Naive B cell (primary cell): ENCODE data around the gene RBM19. TPM values are rescaled to one million over a fixed set of nuclear protein-coding genes. Genes with fewer than 3 reads are reported as not detected.

Source experiments
- ATAC-seq, 2 donors: fragments of 150-1000 bp; cut with Tn5 transposase; 2 replicates each; pipeline ENCODE4 v1.10.0; 2021; ENCODE audit warnings: low read depth in 2 of 2, mild to moderate bottlenecking in 2 of 2, moderate library complexity in 2 of 2
- DNase-seq: peaks from one replicate; pipeline ENCODE4 v3.0.0; 2022
- H3K27ac Mint-ChIP-seq, 6 donors: one replicate each; pipeline ENCODE4 v1.8.0; 2020 to 2022; ENCODE audit warnings: mild to moderate bottlenecking in 6 of 6, mixed read lengths in 6 of 6, moderate library complexity in 5 of 6, inconsistent platforms in 2 of 6
- H3K27me3 Mint-ChIP-seq, 3 donors: one replicate each; pipeline ENCODE4 v1.8.0; 2021 to 2022; ENCODE audit warnings: mixed read lengths in 3 of 3, mild to moderate bottlenecking in 1 of 3
- H3K36me3 Mint-ChIP-seq, 2 donors: one replicate each; pipeline ENCODE4 v1.8.0; 2020 to 2022; ENCODE audit warnings: mixed read lengths in 2 of 2, inconsistent platforms in 1 of 2, mild to moderate bottlenecking in 1 of 2
- H3K4me1 Mint-ChIP-seq, 3 donors: one replicate each; pipeline ENCODE4 v1.8.0; 2020 to 2022; ENCODE audit warnings: mixed read lengths in 3 of 3, inconsistent platforms in 1 of 3, mild to moderate bottlenecking in 1 of 3, moderate library complexity in 1 of 3
- H3K4me3 Mint-ChIP-seq, 8 donors: one replicate each; pipeline ENCODE4 v1.8.0; 2020 to 2022; ENCODE audit warnings: mild to moderate bottlenecking in 8 of 8, mixed read lengths in 8 of 8, moderate library complexity in 8 of 8, inconsistent platforms in 2 of 8
- H3K9me3 Mint-ChIP-seq, 7 donors: one replicate each; pipeline ENCODE4 v1.8.0; 2020 to 2022; ENCODE audit warnings: mixed read lengths in 7 of 7, mild to moderate bottlenecking in 5 of 7, inconsistent platforms in 2 of 7, moderate library complexity in 1 of 7
- polyA plus RNA-seq, 6 donors: library from polyadenylated mRNA; unstranded; fragments of 300-500 nt; fragmentation: Illumina TruSeq; gene quantifications; one replicate each; pipeline ENCODE4 v1.2.3, GENCODE V29; 2021; ENCODE audit warnings: low read depth in 6 of 6

RBM19 gene
- polyA plus RNA-seq, 6 donors from 2014 or later: 5.6 to 18.9 (median 10.5) TPM

DNA sequence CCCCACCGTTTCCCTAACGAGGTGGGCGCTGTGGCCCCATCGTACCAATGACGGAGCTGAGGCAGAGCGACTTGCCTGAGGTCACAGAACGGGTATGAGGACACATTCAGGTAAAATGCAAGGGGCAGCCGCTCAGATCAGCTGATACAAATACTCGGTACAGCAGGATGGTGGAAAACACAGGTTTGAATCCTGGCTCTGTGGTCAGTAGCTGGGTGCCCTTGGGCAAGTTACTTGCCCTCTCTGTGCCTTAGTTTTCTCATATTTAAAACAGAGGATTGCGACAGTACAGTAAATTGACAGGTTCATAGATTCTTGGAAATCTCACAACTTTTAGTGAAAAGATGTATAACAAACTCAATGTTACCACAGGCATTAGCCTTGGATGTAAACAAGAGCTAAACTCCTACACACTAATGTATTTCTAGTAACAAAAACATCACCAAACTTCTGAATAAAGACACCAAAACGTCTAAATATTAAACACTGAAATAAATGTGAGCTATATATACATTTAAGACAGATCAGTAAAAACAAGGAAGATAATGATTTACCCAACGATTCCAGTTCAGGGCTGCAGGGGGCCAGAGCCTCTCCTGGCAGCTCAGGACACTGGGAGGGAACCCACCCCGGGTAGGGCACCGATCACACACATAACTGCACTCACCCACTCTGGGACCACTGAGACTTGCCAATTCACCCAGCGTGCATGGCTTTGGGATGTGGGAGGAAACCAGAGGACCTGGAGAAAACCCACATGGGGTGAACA is 128.4 kb downstream of the RBM19 start:
- Mint-ChIP-seq H3K4me3 (no peak overlapping the region), H3K36me3 (peaks cover 7 to 8% of the 10 kb centered on the region in 2 donors), H3K27ac (no peak overlapping the region), H3K27me3 (no peaks in the 10 kb centered on the region), H3K9me3 (no peaks in the 10 kb centered on the region), H3K4me1 (peaks cover 5 to 10% (median 10%) of the 10 kb centered on the region in 3 donors)
- DNase-seq (no peak), ATAC-seq (no peak)

DNA sequence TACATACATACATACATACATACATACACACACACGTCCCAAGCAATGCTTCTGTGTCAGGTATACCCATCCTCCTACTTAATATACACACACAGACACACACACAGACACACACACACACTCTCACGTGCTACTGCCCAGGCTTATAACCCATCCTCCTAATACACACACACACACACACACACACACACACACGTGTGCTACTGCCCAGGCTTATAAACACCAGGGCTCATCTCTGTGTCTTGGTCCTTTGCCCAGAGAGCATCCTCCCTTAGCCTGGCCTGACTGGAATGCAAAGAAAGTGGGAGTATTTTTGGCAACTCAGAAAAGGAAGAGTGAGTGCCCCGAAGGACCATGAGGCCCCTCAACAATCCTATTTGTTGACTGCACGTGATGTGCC is 129.0 kb downstream of the RBM19 start:
- H3K4me1 Mint-ChIP-seq: peaks cover 0 to 10% (median 10%) of the 10 kb centered on the region in 3 donors
- peak overlapping the region in 2 of 8 donors; percentile 6 to 43 for H3K4me3 Mint-ChIP-seq
- DNase-seq: no peak
- H3K27me3 Mint-ChIP-seq: no peaks in the 10 kb centered on the region
- H3K27ac Mint-ChIP-seq: peak overlapping the region in 1 of 6 donors; percentile 22
- peaks cover under 1 to 6% of the 10 kb centered on the region in 2 donors for H3K36me3 Mint-ChIP-seq
- ATAC-seq: no peak
- H3K9me3 Mint-ChIP-seq: no peaks in the 10 kb centered on the region

- H3K27ac Mint-ChIP-seq: peak overlapping the region in 1 of 6 donors; percentile 21
- no peaks in the 10 kb centered on the region for H3K27me3 Mint-ChIP-seq
- H3K36me3 Mint-ChIP-seq: peaks cover 0 to 6% of the 10 kb centered on the region in 2 donors
- ATAC-seq (no peak), DNase-seq (no peak)
- peaks cover 0 to 10% (median 10%) of the 10 kb centered on the region in 3 donors for H3K4me1 Mint-ChIP-seq
- no peaks in the 10 kb centered on the region for H3K9me3 Mint-ChIP-seq
- H3K4me3 Mint-ChIP-seq: no peak overlapping the region
These were observed 130.2 kb downstream of the RBM19 start for GRCh38 chr12:113835896-113836295.

DNA sequence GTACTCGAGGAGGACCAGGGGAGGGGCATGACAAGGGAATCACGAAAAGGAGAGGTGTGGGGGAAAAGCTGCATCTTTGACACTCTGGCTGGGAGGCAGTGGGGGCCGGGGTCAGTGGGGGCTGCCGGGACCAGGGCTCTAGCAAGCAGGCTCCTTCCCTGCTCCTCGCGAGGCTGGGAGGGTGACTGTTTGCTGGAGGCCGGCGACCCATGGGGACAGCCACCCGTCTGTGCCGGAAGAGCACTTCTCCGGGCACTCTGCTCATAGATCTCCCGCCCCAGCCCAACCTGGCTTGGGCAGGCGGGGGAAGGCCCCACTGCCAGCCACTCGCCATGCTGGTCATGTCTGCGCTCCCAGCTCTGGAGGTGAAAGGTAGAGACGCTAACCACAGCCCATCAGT is 130.7 kb downstream of the RBM19 start:
- H3K9me3 Mint-ChIP-seq: no peaks in the 10 kb centered on the region
- no peak overlapping the region for H3K27ac Mint-ChIP-seq
- no peak for ATAC-seq
- H3K27me3 Mint-ChIP-seq: no peaks in the 10 kb centered on the region
- no peak for DNase-seq
- no peak overlapping the region for H3K4me3 Mint-ChIP-seq
- peaks cover 0 to 10% (median 10%) of the 10 kb centered on the region in 3 donors for H3K4me1 Mint-ChIP-seq
- H3K36me3 Mint-ChIP-seq: peaks cover 0 to 6% of the 10 kb centered on the region in 2 donors

DNA sequence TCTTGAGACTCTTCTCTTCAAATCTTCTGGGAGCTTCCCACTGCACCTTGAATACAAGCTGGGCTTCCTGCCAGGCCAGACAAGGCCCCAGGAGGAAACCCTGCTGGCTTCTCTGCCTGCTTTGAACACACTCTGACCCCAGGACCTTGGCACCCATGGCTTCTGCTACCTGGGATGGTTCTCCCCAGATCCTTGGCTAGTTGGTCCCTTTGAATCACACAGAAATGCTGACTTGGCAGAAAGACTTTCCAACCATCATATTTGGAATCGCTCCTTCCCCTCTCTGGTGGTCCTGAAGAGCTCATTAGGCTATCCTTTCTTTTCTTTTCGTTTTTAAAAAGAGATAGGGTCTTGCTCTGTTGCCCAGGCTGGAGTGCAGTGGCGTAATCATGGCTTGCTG is 132.7 kb downstream of the RBM19 start:
- Mint-ChIP-seq H3K4me1 (peaks cover 0 to 10% (median 10%) of the 10 kb centered on the region in 3 donors), H3K27ac (peak overlapping the region in 4 of 6 donors; percentile 30 to 53 (median 40)), H3K36me3 (peaks cover 0 to 6% of the 10 kb centered on the region in 2 donors), H3K4me3 (peak overlapping the region in 1 of 8 donors; percentile 16), H3K9me3 (no peaks in the 10 kb centered on the region), H3K27me3 (no peaks in the 10 kb centered on the region)
- DNase-seq (no peak), ATAC-seq (no peak)

DNA sequence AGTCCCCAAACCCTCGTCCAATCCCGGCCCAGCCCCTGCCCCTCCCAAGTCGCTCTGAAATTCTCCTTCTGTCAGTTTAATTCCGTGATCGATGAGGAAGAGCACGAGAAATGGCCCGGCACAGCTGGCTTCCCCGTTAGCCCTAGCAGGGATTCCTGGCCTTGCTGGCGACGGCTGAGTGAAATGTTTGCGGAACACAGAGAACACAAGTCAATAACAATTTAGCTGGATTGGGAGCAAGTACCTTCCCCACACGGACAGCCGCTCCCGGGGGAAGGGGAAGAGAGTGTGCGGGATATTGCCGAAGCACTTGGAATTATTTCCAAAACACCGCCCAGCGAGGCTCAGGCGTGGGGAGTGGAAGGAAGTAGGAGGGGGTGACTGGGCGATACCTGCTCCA is 134.6 kb downstream of the RBM19 start:
- no peak overlapping the region for H3K27ac Mint-ChIP-seq
- H3K4me1 Mint-ChIP-seq: peaks cover 0 to 10% (median 10%) of the 10 kb centered on the region in 3 donors
- peaks cover 0 to 6% of the 10 kb centered on the region in 2 donors for H3K36me3 Mint-ChIP-seq
- H3K4me3 Mint-ChIP-seq: peak overlapping the region in 1 of 8 donors; percentile 63
- no peak for ATAC-seq
- H3K9me3 Mint-ChIP-seq: no peaks in the 10 kb centered on the region
- no peak for DNase-seq
- no peaks in the 10 kb centered on the region for H3K27me3 Mint-ChIP-seq

DNA sequence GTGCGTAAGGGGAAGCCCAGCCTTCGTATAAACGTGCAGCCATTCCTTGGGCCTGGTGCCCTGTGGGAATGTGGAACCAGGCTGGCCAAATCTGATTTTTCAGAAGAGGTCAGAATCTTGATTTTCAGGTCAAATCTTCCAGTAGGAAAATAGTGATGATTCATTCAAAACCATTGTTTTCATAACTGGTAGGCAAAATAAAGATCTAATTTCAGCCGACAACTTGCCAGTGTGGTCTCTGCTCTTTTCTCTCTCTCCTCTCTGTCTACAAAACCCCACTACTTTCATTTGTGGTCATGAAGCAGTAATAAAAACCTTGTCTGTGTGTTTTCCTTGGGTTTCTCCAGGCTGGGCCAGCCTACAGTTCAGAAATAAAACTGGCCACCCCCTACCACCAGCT is 135.1 kb downstream of the RBM19 start:
- Mint-ChIP-seq H3K4me1 (peaks cover 0 to 10% (median 10%) of the 10 kb centered on the region in 3 donors), H3K4me3 (no peak overlapping the region), H3K9me3 (no peaks in the 10 kb centered on the region), H3K27me3 (no peaks in the 10 kb centered on the region), H3K27ac (no peak overlapping the region), H3K36me3 (peaks cover 0 to 6% of the 10 kb centered on the region in 2 donors)
- ATAC-seq (no peak), DNase-seq (no peak)

- ATAC-seq: no peak
- Mint-ChIP-seq H3K27ac (no peak overlapping the region), H3K27me3 (no peaks in the 10 kb centered on the region), H3K36me3 (peaks cover 0 to 6% of the 10 kb centered on the region in 2 donors), H3K4me1 (peaks cover 0 to 10% (median 8%) of the 10 kb centered on the region in 3 donors), H3K4me3 (no peak overlapping the region), H3K9me3 (no peaks in the 10 kb centered on the region)
- DNase-seq: no peak
These were observed 136.9 kb downstream of the RBM19 start for GRCh38 chr12:113829212-113829611.

DNA sequence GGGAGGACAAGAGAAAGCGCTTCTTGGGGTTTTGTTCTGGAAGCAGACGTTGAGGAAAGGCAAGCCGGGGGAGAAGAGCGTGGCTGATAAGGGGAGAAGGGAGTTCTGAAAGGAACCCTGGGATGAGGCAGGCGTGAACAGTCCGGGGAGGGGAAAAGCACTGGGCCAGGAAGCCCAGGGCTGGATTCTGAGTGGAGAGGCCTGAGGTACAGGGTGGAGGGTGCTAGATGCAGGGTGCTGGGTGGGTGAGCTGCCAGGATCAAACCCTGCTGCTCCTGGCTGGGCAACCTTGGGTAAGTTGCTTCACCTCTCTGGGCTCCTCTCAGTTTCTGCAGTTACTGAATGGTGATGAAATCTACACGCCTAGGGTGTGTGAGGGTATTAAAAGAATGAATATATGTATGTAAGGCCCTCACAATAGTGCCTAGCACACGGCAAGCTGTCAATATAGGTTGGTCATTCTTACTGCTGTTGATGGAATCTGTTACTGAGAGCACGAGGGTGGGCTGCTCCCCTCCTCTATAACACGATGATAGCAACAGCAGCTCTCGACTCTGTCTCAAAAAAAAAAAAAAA is 138.5 kb downstream of the RBM19 start:
- H3K4me1 Mint-ChIP-seq: peaks cover 0 to 4% (median 1%) of the 10 kb centered on the region in 3 donors
- no peaks in the 10 kb centered on the region for H3K9me3 Mint-ChIP-seq
- DNase-seq: no peak

DNA sequence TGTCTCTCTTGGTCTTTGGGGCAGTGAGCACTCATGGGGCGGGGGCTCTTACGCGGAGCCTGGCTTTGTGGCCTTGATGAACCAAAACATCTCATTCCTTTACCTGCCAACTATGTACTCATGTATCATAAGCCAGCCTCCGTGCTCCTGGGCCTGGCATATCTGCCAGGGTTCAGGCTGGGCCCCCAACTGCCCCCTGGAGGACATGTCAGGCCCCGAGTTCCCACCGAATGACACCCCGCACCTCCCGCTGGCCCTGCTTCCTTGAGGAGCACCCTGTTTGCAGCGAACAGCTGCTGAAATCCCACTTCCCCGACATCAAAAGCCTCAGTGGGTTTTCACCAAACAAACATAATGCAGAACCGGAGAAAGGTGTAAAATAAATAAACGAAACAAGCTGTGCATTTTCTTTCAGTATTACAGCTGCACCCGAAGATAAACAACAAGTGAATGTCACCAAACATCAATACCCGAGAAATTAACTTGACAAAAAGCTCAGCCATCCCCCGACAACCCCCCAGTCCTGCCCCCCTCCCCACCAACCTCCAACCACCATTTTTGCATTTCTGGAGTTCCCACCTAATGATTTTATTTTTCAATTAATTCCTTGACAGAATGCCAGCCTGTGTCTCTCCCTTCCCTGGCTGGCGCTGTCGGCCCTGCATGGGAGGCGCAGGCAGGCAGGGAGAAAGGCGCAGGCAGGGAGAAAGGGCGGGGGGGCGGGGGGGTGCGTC is 139.2 kb downstream of the RBM19 start:
- H3K4me1 Mint-ChIP-seq: peaks cover 0 to 4% (median 1%) of the 10 kb centered on the region in 3 donors
- peak overlapping the region in 1 of 6 donors; percentile 47 for H3K27ac Mint-ChIP-seq
- peaks cover 0 to 9% of the 10 kb centered on the region in 2 donors for H3K36me3 Mint-ChIP-seq
- no peaks in the 10 kb centered on the region for H3K27me3 Mint-ChIP-seq
- no peak overlapping the region for H3K4me3 Mint-ChIP-seq
- DNase-seq (no peak), ATAC-seq (no peak)
- no peaks in the 10 kb centered on the region for H3K9me3 Mint-ChIP-seq

More for the DNA sequence above, 138.5 kb downstream of the RBM19 start:
- Mint-ChIP-seq H3K36me3 (peaks cover 2 to 9% of the 10 kb centered on the region in 2 donors), H3K4me3 (no peak overlapping the region), H3K27me3 (no peaks in the 10 kb centered on the region), H3K27ac (peak overlapping the region in 1 of 6 donors; percentile 77)
- no peak for ATAC-seq

- no peak overlapping the region for H3K27ac Mint-ChIP-seq
- H3K27me3 Mint-ChIP-seq: no peaks in the 10 kb centered on the region
- ATAC-seq (no peak), DNase-seq (no peak)
- no peaks in the 10 kb centered on the region for H3K9me3 Mint-ChIP-seq
- peaks cover 0 to 4% (median 1%) of the 10 kb centered on the region in 3 donors for H3K4me1 Mint-ChIP-seq
- H3K36me3 Mint-ChIP-seq: peaks cover 0 to 14% of the 10 kb centered on the region in 2 donors
- no peak overlapping the region for H3K4me3 Mint-ChIP-seq
These were observed 140.4 kb downstream of the RBM19 start for GRCh38 chr12:113825705-113826104.

DNA sequence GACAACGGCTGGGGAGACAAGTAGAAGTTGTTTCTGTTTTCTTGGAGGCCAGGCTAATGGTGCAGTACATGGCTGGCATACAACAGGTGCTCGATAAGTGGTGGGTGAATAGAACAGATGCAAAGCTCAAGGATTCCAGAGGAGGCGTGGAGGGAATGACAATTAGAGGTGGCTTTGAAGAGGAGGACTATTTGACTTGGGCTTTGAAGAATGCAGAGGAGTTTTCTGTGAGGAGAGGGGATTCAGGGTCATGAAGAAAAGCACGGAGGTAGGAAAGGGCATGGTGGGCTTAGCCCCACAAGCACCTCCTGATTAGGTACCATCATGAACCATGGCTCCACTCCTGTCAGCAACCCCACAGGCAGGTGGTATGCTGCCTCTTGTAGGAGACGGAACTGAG is 142.3 kb downstream of the RBM19 start:
- Mint-ChIP-seq H3K27me3 (no peaks in the 10 kb centered on the region), H3K27ac (peak overlapping the region in 1 of 6 donors; percentile 90), H3K36me3 (peaks cover 0 to 23% of the 10 kb centered on the region in 2 donors), H3K4me1 (peaks cover 0 to 4% (median 1%) of the 10 kb centered on the region in 3 donors), H3K9me3 (no peaks in the 10 kb centered on the region), H3K4me3 (no peak overlapping the region)
- ATAC-seq (no peak), DNase-seq (no peak)

DNA sequence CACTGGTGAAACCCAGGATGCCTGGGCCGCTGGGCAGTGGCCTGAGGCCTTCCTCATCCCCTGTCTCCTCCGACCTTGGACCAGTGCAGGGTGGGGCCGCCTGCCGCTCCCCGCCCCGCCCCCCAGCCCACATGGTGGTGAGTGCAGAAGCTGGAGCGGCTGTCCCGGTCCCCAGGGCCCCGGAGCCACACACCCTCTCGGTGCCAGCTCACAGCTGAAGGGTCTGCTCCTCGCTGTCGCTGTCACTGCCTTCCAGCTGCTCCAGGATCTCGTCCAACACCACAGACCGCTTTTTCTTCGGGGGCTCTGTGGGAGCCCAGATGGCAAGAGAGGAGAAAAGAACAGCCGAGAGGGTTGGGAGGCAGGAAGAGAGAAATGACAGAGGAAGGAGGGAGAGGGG is 143.1 kb downstream of the RBM19 start:
- H3K27me3 Mint-ChIP-seq: no peaks in the 10 kb centered on the region
- H3K27ac Mint-ChIP-seq: no peak overlapping the region
- peaks cover 0 to 4% (median 1%) of the 10 kb centered on the region in 3 donors for H3K4me1 Mint-ChIP-seq
- H3K36me3 Mint-ChIP-seq: peaks cover 0 to 23% of the 10 kb centered on the region in 2 donors
- H3K4me3 Mint-ChIP-seq: peak overlapping the region in 1 of 8 donors; percentile 76
- ATAC-seq: no peak
- H3K9me3 Mint-ChIP-seq: no peaks in the 10 kb centered on the region
- no peak for DNase-seq
